HepG2 (cell line): Measurements from ENCODE around the gene IFT22.

Source experiments
- ATF3 ChIP-seq: sonication (generic); formaldehyde crosslinking; IDR thresholded peaks from 2 replicates; pipeline ENCODE4 v1.4.0; 2020; ENCODE audit warnings: missing genetic modification reagents
- CBX5 ChIP-seq: sonication (generic); formaldehyde crosslinking; IDR thresholded peaks from 2 replicates; pipeline ENCODE4 v1.4.0; 2020; ENCODE audit warnings: missing genetic modification reagents, borderline replicate concordance
- CREB1 ChIP-seq, 2 experiments: fragments of 450-650 bp in 1 of 2; IDR thresholded peaks; 2 replicates each; pipeline ENCODE4 v1.6.1; 2016 to 2017; ENCODE audit warnings: control low read depth in 1 of 2, mild to moderate bottlenecking in 1 of 2, missing compliant biosample characterization in 1 of 2, missing genetic modification characterization in 1 of 2
- FOXJ3 ChIP-seq: sonication (generic); formaldehyde crosslinking; IDR thresholded peaks from 2 replicates; pipeline ENCODE4 v1.4.0; 2020; ENCODE audit warnings: missing genetic modification reagents, mild to moderate bottlenecking, borderline replicate concordance
- HOXA9 ChIP-seq: sonication (generic); formaldehyde crosslinking; IDR thresholded peaks from 2 replicates; pipeline ENCODE4 v1.8.1; 2022; ENCODE audit warnings: missing genetic modification reagents, mild to moderate bottlenecking, moderate library complexity, borderline replicate concordance
- KIAA2018 ChIP-seq: sonication (generic); formaldehyde crosslinking; IDR thresholded peaks from 2 replicates; pipeline ENCODE4 v1.5.0; 2020; ENCODE audit warnings: mild to moderate bottlenecking, missing genetic modification reagents, borderline replicate concordance
- ONECUT2 ChIP-seq: sonication (generic); formaldehyde crosslinking; IDR thresholded peaks from 2 replicates; pipeline ENCODE4 v1.4.0; 2020; ENCODE audit warnings: missing genetic modification reagents
- POLR2AphosphoS2 ChIP-seq: IDR thresholded peaks from 2 replicates; pipeline ENCODE4 v1.6.1; 2011; ENCODE audit warnings: low read depth, low read length, improper control_type of control experiment
- REPIN1 ChIP-seq: sonication (generic); formaldehyde crosslinking; IDR thresholded peaks from 2 replicates; pipeline ENCODE4 v1.8.0; 2022; ENCODE audit warnings: missing genetic modification reagents, low read depth, mild to moderate bottlenecking, borderline replicate concordance
- YY1 ChIP-seq: IDR thresholded peaks from 2 replicates; pipeline ENCODE4 v1.6.1; 2011; ENCODE audit warnings: low read length, low read depth, moderate library complexity, mild to moderate bottlenecking; ENCODE audit not compliant: insufficient read depth, insufficient replicate concordance
- ZBTB34 ChIP-seq: sonication (generic); formaldehyde crosslinking; IDR thresholded peaks from 2 replicates; pipeline ENCODE4 v1.8.0; 2022; ENCODE audit warnings: mild to moderate bottlenecking, missing genetic modification reagents
- ZFX ChIP-seq: sonication (generic); formaldehyde crosslinking; IDR thresholded peaks from 2 replicates; pipeline ENCODE4 v1.4.0; 2020; ENCODE audit warnings: mild to moderate bottlenecking, low read depth, missing genetic modification reagents, moderate library complexity
- ZNF530 ChIP-seq: sonication (generic); formaldehyde crosslinking; IDR thresholded peaks from 2 replicates; pipeline ENCODE4 v1.5.0; 2020; ENCODE audit warnings: low read depth, mild to moderate bottlenecking, missing genetic modification reagents

GRCh38 chr7:101368422-101369165, 47.0 kb upstream of the IFT22 start:
- TF ChIP-seq KIAA2018 (CRISPR knock-in tag) (no peak), ZNF530 (no peak), HOXA9 (no peak), ZFX (CRISPR knock-in tag) (no peak), ATF3 (CRISPR knock-in tag) (no peak), ZBTB34 (CRISPR knock-in tag) (no peak), CBX5 (no peak), CREB1 (IDR thresholded peaks at IDR 0.05) (no peak), CREB1 (CRISPR knock-in tag; IDR thresholded peaks at IDR 0.05) (no peak), FOXJ3 (CRISPR knock-in tag) (no peak), YY1 (no peak), ONECUT2 (CRISPR knock-in tag) (no peak), POLR2AphosphoS2 (no peak), REPIN1 (CRISPR knock-in tag) (no peak)
